HEK293 (cell line): ENCODE measurements around the gene TMEM181.

Source experiments
- HOXD13 ChIP-seq: sonication (generic); formaldehyde crosslinking; IDR thresholded peaks from 2 replicates; pipeline ENCODE4 v1.8.0; 2022; ENCODE audit warnings: missing genetic modification reagents, borderline replicate concordance
- KLF16 ChIP-seq: fragments of 450-650 bp; formaldehyde crosslinking; IDR thresholded peaks from 2 replicates; pipeline ENCODE4 v1.5.1; 2017; ENCODE audit warnings: missing biosample characterization, missing genetic modification characterization
- OSR2 ChIP-seq: fragments of 450-650 bp; formaldehyde crosslinking; IDR thresholded peaks from 2 replicates; pipeline ENCODE4 v1.5.1; 2016; ENCODE audit warnings: missing biosample characterization, missing genetic modification characterization
- SP2 ChIP-seq: fragments of 450-650 bp; formaldehyde crosslinking; IDR thresholded peaks from 2 replicates; pipeline ENCODE4 v1.5.1; 2016; ENCODE audit warnings: missing biosample characterization, missing genetic modification characterization
- ZBTB10 ChIP-seq: fragments of 450-650 bp; formaldehyde crosslinking; IDR thresholded peaks from 2 replicates; pipeline ENCODE4 v1.5.1; 2016; ENCODE audit warnings: missing biosample characterization, missing genetic modification characterization
- ZBTB20 ChIP-seq: fragments of 450-650 bp; formaldehyde crosslinking; IDR thresholded peaks from 2 replicates; pipeline ENCODE4 v1.5.1; 2016; ENCODE audit warnings: missing biosample characterization, missing genetic modification characterization
- ZBTB48 ChIP-seq: fragments of 450-650 bp; formaldehyde crosslinking; IDR thresholded peaks from 2 replicates; pipeline ENCODE4 v1.5.1; 2016; ENCODE audit warnings: missing biosample characterization, missing genetic modification characterization
- ZNF132 ChIP-seq: fragments of 450-650 bp; formaldehyde crosslinking; IDR thresholded peaks from 2 replicates; pipeline ENCODE4 v1.5.1; 2017; ENCODE audit warnings: missing biosample characterization, missing genetic modification characterization, borderline replicate concordance
- ZNF174 ChIP-seq: fragments of 450-650 bp; formaldehyde crosslinking; IDR thresholded peaks from 2 replicates; pipeline ENCODE4 v1.5.0; 2017; ENCODE audit warnings: missing biosample characterization, mild to moderate bottlenecking, missing genetic modification characterization
- ZNF341 ChIP-seq: fragments of 450-650 bp; formaldehyde crosslinking; IDR thresholded peaks from 2 replicates; pipeline ENCODE4; 2016; ENCODE audit warnings: low read depth, missing biosample characterization, missing genetic modification characterization
- ZNF350 ChIP-seq: fragments of 450-650 bp; formaldehyde crosslinking; IDR thresholded peaks from 2 replicates; pipeline ENCODE4 v1.5.0; 2017; ENCODE audit warnings: missing biosample characterization, mild to moderate bottlenecking, missing genetic modification characterization
- ZNF398 ChIP-seq: fragments of 450-650 bp; formaldehyde crosslinking; IDR thresholded peaks from 2 replicates; pipeline ENCODE4 v1.5.1; 2017; ENCODE audit warnings: missing biosample characterization, missing genetic modification characterization
- ZNF449 ChIP-seq: fragments of 450-650 bp; formaldehyde crosslinking; IDR thresholded peaks from 2 replicates; pipeline ENCODE4 v1.5.1; 2017; ENCODE audit warnings: missing biosample characterization, mild to moderate bottlenecking, missing genetic modification characterization, moderate library complexity
- ZNF560 ChIP-seq: fragments of 450-650 bp; formaldehyde crosslinking; IDR thresholded peaks from 2 replicates; pipeline ENCODE4 v1.5.1; 2017; ENCODE audit warnings: missing biosample characterization, missing genetic modification characterization, borderline replicate concordance
- ZNF768 ChIP-seq: fragments of 450-650 bp; formaldehyde crosslinking; IDR thresholded peaks from 2 replicates; pipeline ENCODE4 v1.5.1; 2018; ENCODE audit warnings: missing biosample characterization, mild to moderate bottlenecking, missing genetic modification characterization
- ZNF785 ChIP-seq: fragments of 450-650 bp; formaldehyde crosslinking; IDR thresholded peaks from 2 replicates; pipeline ENCODE4 v1.5.1; 2016; ENCODE audit warnings: missing biosample characterization, missing genetic modification characterization
- ZSCAN23 ChIP-seq: fragments of 450-650 bp; formaldehyde crosslinking; IDR thresholded peaks from 2 replicates; pipeline ENCODE4 v1.5.1; 2016; ENCODE audit warnings: missing biosample characterization, missing genetic modification characterization
- ZSCAN5A ChIP-seq: fragments of 450-650 bp; formaldehyde crosslinking; IDR thresholded peaks from 2 replicates; pipeline ENCODE4 v1.5.1; 2016; ENCODE audit warnings: missing biosample characterization, missing genetic modification characterization
- TF ChIP-seq, protein P1 (sequence below): fragments of 450-650 bp; formaldehyde crosslinking; IDR thresholded peaks from 2 replicates; pipeline ENCODE4 v1.5.1; 2016; ENCODE audit warnings: missing biosample characterization, missing genetic modification characterization
- TF ChIP-seq, protein P2 (sequence below): fragments of 450-650 bp; formaldehyde crosslinking; IDR thresholded peaks from 2 replicates; pipeline ENCODE4 v1.5.0; 2017; ENCODE audit warnings: missing biosample characterization, missing genetic modification characterization, borderline replicate concordance
- TF ChIP-seq, protein P3 (sequence below): fragments of 450-650 bp; formaldehyde crosslinking; IDR thresholded peaks from 2 replicates; pipeline ENCODE4 v1.5.1; 2016; ENCODE audit warnings: missing biosample characterization, missing genetic modification characterization
- TF ChIP-seq, protein P4 (sequence below): fragments of 450-650 bp; formaldehyde crosslinking; IDR thresholded peaks from 2 replicates; pipeline ENCODE4 v1.5.1; 2016; ENCODE audit warnings: missing biosample characterization, missing genetic modification characterization

TMEM181 gene

DNA sequence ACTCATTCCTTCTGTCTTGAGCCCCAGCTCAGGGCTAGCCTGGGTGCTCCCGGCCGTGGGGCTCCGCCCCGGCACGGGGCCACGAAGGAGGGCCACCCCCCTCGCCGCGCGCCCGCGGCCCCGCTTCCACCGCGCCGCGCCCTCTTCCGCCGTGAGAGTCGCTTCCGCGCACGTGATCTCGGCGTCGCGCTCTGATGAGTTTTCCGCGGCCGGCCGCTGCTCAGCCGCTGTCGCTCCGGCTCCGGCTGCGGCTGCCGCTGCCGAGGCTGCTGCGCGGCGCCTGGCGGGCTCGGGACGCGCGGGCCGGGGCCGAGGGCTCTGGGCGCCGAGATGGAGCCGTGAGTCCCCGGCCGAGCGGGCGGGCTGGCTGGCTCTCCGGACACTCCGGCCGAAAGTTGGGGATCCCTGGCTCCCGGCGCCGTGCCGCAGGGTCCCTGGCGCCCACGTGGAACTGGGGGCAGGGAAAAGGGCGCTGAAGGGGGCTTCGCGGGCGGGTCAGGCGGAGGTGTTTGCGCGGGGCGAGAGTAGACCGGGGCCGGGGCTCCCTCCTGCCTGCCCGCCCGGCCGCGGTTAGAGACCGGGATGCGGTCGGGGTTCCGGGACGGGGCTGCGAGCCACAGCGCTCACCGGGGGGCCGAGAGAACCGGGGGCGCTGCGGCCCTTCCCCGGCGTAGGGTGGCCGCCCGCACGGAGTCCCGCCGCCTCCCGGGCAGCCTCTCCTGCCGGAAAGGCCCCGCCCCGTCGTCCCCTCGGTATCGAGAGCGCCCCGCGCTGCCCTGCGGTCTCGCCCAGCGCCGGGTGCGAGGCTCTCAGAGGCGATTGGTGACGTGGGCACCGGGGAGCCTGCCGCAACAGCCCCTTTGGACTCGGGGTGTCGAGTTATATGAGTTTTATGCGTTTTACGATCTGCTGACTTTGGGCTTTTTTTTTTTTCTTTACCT, at the start of gene TMEM181 (continued):
- TF ChIP-seq, protein P1, sequence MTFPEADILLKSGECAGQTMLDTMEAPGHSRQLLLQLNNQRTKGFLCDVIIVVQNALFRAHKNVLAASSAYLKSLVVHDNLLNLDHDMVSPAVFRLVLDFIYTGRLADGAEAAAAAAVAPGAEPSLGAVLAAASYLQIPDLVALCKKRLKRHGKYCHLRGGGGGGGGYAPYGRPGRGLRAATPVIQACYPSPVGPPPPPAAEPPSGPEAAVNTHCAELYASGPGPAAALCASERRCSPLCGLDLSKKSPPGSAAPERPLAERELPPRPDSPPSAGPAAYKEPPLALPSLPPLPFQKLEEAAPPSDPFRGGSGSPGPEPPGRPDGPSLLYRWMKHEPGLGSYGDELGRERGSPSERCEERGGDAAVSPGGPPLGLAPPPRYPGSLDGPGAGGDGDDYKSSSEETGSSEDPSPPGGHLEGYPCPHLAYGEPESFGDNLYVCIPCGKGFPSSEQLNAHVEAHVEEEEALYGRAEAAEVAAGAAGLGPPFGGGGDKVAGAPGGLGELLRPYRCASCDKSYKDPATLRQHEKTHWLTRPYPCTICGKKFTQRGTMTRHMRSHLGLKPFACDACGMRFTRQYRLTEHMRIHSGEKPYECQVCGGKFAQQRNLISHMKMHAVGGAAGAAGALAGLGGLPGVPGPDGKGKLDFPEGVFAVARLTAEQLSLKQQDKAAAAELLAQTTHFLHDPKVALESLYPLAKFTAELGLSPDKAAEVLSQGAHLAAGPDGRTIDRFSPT (tag by site-specific recombination), result peak; percentile 70; the same call in 1 of the 2 replicates
- TF ChIP-seq, protein P2, sequence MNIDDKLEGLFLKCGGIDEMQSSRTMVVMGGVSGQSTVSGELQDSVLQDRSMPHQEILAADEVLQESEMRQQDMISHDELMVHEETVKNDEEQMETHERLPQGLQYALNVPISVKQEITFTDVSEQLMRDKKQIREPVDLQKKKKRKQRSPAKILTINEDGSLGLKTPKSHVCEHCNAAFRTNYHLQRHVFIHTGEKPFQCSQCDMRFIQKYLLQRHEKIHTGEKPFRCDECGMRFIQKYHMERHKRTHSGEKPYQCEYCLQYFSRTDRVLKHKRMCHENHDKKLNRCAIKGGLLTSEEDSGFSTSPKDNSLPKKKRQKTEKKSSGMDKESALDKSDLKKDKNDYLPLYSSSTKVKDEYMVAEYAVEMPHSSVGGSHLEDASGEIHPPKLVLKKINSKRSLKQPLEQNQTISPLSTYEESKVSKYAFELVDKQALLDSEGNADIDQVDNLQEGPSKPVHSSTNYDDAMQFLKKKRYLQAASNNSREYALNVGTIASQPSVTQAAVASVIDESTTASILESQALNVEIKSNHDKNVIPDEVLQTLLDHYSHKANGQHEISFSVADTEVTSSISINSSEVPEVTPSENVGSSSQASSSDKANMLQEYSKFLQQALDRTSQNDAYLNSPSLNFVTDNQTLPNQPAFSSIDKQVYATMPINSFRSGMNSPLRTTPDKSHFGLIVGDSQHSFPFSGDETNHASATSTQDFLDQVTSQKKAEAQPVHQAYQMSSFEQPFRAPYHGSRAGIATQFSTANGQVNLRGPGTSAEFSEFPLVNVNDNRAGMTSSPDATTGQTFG (tag by site-specific recombination), result no peak
- no peak for TF ChIP-seq OSR2 (tag by site-specific recombination)
- no peak for TF ChIP-seq ZNF449 (tag by site-specific recombination)
- TF ChIP-seq ZNF768 (tag by site-specific recombination), result no peak
- no peak for TF ChIP-seq ZBTB48
- TF ChIP-seq, protein P3, sequence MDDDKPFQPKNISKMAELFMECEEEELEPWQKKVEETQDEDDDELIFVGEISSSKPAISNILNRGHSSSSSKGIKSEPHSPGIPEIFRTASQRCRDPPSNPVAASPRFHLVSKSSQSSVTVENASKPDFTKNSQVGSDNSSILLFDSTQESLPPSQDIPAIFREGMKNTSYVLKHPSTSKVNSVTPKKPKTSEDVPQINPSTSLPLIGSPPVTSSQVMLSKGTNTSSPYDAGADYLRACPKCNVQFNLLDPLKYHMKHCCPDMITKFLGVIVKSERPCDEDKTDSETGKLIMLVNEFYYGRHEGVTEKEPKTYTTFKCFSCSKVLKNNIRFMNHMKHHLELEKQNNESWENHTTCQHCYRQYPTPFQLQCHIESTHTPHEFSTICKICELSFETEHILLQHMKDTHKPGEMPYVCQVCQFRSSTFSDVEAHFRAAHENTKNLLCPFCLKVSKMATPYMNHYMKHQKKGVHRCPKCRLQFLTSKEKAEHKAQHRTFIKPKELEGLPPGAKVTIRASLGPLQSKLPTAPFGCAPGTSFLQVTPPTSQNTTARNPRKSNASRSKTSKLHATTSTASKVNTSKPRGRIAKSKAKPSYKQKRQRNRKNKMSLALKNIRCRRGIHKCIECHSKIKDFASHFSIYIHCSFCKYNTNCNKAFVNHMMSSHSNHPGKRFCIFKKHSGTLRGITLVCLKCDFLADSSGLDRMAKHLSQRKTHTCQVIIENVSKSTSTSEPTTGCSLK (tag by site-specific recombination), result no peak
- TF ChIP-seq ZNF350 (tag by site-specific recombination), result no peak
- no peak for TF ChIP-seq ZNF132 (tag by site-specific recombination)
- TF ChIP-seq, protein P4, sequence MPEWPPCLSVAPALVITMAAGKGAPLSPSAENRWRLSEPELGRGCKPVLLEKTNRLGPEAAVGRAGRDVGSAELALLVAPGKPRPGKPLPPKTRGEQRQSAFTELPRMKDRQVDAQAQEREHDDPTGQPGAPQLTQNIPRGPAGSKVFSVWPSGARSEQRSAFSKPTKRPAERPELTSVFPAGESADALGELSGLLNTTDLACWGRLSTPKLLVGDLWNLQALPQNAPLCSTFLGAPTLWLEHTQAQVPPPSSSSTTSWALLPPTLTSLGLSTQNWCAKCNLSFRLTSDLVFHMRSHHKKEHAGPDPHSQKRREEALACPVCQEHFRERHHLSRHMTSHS (tag by site-specific recombination), result no peak
- TF ChIP-seq KLF16 (tag by site-specific recombination), result no peak
- TF ChIP-seq ZNF174, result no peak
- peak; percentile 33; the same call in 1 of the 2 replicates for TF ChIP-seq SP2 (tag by site-specific recombination)
- TF ChIP-seq ZNF560 (tag by site-specific recombination), result no peak
- no peak for TF ChIP-seq ZSCAN23 (tag by site-specific recombination)
- 0 out of 2 replicates have a peak, but pooled peaks have one; percentile 12 for TF ChIP-seq ZSCAN5A (tag by site-specific recombination)
- TF ChIP-seq HOXD13 (CRISPR knock-in tag), result peak; percentile 24; the same call in 1 of the 2 replicates
- TF ChIP-seq ZNF341 (tag by site-specific recombination), result peak; percentile 56
- no peak; the same call in 1 of the 2 replicates for TF ChIP-seq ZBTB10 (tag by site-specific recombination)
- no peak for TF ChIP-seq ZNF398 (tag by site-specific recombination)
- no peak for TF ChIP-seq ZNF785 (tag by site-specific recombination)
- TF ChIP-seq ZBTB20, result peak; percentile 81
